HUES64 (cell line): Measurements from ENCODE around the gene ZNF554.
"Not testable (repeated sequence)": the region's sequence is repeated elsewhere in the genome, so short reads cannot be mapped to it uniquely, and the experiment has no call there.

ENCODE experiments used
- H3K27ac ChIP-seq: 2 replicates; pipeline ENCODE4 v1.7.0; 2013; ENCODE audit warnings: low read depth, low read length, inconsistent platforms
- H3K27me3 ChIP-seq: 2 replicates; pipeline ENCODE4 v1.6.1; 2013; ENCODE audit warnings: mild to moderate bottlenecking, low read length; ENCODE audit not compliant: insufficient read depth
- H3K36me3 ChIP-seq: 2 replicates; pipeline ENCODE4 v1.6.1; 2013; ENCODE audit warnings: mild to moderate bottlenecking, low read length; ENCODE audit not compliant: insufficient read depth
- H3K4me1 ChIP-seq: 2 replicates; pipeline ENCODE4 v1.6.1; 2013; ENCODE audit warnings: mild to moderate bottlenecking, low read length, moderate library complexity; ENCODE audit not compliant: insufficient read depth
- H3K4me3 ChIP-seq: 2 replicates; pipeline ENCODE4 v1.5.1; 2013; ENCODE audit warnings: mild to moderate bottlenecking, low read length, moderate library complexity
- H3K9ac ChIP-seq: 2 replicates; pipeline ENCODE4 v1.6.1; 2013; ENCODE audit warnings: mild to moderate bottlenecking, low read depth, low read length
- H3K9me3 ChIP-seq: 2 replicates; pipeline ENCODE4 v1.6.1; 2013; ENCODE audit warnings: low read depth, low read length; ENCODE audit not compliant: insufficient read depth
- WGBS: fragments of 150-250, 120-280 bp; methylation state at CpG from one replicate; pipeline ENCODE4 v1.1.7; 2013; ENCODE audit warnings: missing lambda C conversion rate; 5-methylcytosine and 5-hydroxymethylcytosine counted together

ZNF554 gene

DNA sequence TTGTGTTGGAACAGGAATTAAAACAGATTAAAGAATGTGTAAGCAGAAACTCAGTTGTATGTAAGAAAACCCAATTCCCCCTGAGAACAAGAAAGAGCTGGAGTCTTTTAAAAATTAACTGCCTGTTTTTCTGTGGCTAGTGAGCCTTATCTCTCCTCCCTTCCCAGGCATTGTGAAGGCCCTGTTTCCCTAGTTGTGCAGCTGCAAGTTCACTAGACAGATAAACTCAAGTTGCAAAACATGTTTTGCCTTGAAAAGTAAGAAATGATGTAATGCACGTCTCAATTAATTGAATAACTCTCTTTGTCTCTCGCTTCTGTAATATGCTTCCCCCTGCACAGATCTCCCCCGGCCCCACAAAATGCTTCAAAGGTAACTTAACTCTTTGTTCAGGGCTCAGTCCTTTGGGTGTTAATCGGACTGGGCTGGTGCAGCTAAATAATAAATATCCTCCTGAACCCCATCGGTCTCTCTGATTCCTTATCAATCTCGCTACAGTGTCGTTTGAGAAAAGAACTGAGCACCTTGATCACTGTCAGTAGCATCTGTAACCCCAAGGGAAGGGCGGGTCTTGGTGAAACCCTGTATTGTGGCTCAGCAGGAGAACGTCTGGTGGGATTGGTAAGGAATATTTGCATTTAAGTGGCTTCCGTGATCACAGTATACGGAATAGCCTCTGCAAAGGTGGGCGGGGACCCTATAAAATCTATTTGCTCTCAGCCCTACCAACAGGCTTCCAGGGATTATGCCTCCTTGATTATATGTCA is 45.8 kb downstream of the ZNF554 start:
- Histone ChIP-seq H3K36me3 (no peaks in the 10 kb centered on the region), H3K4me1 (no peaks in the 10 kb centered on the region), H3K27me3 (no peaks in the 10 kb centered on the region), H3K27ac (no peak overlapping the region), H3K9me3 (peaks cover 29% of the 10 kb centered on the region; the same call in 1 of the 2 replicates), H3K4me3 (no peak overlapping the region), H3K9ac (no peak overlapping the region)
- 83% methylated on average over 12 of the region's 12 CpGs for WGBS

DNA sequence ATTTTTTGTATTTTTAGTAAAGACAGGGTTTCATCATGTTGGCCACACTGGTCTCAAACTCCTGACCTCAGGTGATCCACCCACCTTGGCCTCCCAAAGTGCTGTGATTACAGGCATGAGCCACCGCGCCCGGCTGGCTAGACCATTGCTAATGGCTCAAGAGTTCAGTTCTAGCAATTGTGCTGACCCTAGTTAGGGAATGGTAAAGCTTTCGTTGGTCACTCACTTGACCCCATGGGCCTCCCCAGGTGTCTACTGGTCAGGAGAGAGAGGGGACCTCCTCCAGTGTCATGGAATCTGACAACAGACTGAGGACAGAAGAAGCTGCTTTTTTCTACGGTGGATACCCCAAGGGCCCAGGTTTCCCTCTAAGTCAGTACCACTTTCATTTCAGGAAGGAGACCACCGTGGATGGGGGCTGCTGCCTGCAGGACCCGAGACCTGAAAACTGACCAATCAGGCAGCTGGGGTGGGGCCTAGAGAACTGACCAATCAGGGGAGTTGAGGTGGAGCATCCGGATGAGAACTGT is 46.9 kb downstream of the ZNF554 start:
- 80% methylated on average over 8 of the region's 8 CpGs for WGBS
- Histone ChIP-seq H3K4me3 (no peak overlapping the region), H3K9me3 (peaks cover 32% of the 10 kb centered on the region; the same call in 1 of the 2 replicates), H3K4me1 (no peaks in the 10 kb centered on the region), H3K27ac (no peak overlapping the region), H3K36me3 (no peaks in the 10 kb centered on the region), H3K9ac (no peak overlapping the region), H3K27me3 (no peaks in the 10 kb centered on the region)

DNA sequence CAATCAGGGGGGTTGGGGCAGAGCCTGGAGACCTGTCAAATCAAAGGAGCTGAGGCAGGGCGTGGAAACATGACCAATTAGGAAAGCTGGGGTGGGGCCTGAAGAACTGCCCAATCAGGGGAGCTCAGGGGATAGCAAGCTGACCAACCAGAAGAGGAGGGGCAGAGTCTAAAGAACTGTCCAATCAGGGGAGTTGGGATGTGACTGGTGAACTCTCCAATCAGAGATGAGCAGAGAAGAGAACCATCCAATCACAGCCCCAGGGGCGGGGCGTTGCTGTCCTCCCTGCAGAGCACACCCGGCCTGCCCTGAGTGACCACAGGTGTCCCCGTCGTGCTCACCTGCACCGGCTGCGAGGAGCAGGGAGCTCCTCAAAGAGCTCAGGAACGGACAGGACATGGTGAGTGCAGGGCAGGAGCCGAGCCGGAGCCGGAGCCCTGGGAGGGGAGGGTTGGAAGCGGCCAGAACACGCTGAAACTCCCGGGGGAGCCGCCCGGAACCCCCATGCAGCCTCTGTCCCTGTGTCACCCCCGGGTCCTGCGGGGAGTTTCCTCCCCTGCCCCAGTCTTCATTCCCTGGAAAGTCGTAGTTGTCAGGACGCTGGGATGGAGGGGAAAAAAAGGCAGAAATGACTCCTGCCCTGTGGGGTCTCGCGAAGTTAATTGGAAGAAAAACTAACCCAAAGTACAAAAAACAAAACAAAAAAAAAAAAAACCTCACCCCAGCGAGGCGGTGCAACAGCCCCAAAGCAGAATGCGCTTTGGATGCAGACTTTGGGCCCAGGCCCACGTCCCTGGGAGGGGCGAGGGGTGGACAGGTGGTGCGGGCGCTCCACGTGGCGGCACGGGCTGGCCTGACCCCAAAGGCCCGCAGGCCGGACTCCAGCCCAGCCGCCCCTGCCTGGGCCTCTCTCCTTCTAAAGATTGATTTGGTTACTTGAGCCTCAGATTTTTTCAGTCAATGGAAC is 47.6 kb downstream of the ZNF554 start, which contains the start of gene ZNF556:
Gene ZNF556 (plus strand): TSS at position 311 of the 967 bp plus-strand sequence. CDS start 87 bp downstream, at position 398.
- Histone ChIP-seq H3K4me1 (no peaks in the 10 kb centered on the region), H3K27me3 (no peaks in the 10 kb centered on the region), H3K36me3 (no peaks in the 10 kb centered on the region), H3K4me3 (no peak within 1 kb of the TSS), H3K9me3 (peaks cover 32% of the 10 kb centered on the region), H3K9ac (no peak within 1 kb of the TSS), H3K27ac (no peak within 1 kb of the TSS)
- WGBS = 91% methylated on average over 35 of the region's 36 CpGs

DNA sequence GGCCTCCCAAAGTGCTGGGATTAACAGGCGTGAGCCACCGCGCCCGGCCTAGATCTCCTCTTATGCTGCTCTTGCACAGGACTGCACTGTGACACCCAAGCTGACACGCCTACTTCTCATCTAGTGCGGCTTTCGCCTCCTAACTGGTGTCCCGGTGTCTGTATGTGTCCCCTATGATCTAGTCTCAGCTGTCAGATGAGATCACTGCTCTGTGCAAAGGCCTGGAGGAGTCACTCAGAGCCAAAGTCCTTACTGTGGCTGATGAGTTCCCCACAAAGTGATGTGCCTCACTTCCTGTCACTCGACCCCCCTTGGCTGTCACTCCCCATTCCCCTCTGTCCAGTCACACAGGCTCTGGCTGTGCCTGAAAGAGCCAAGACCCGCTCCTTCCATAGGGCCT is 50.0 kb downstream of the ZNF554 start:
- 90% methylated on average over 10 of the region's 10 CpGs for WGBS
- H3K4me3 ChIP-seq = no peak overlapping the region

DNA sequence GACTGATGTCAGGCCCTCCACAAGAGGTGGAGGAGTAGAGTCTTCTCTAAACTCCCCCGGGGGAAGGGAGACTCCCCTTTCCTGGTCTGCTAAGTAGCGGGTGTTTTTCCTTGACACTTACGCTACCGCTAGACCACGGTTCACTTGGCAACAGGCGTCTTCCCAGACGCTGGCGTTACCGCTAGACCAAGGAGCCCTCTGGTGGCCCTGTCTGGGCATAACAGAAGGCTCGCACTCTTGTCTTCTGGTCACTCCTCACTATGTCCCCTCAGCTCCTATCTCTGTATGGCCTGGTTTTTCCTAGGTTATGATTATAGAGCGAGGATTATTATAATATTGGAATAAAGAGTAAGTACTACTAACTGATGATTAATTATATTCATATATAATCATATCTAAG is 52.5 kb downstream of the ZNF554 start:
- not testable (repeated sequence) for H3K9ac ChIP-seq, H3K27ac ChIP-seq, H3K4me3 ChIP-seq, H3K27me3 ChIP-seq, H3K4me1 ChIP-seq, H3K36me3 ChIP-seq
- WGBS = no CpG with 5 or more reads among the region's 11 CpGs
- H3K9me3 ChIP-seq = peaks cover 46% of the 10 kb centered on the region

More for the DNA sequence above, 50.0 kb downstream of the ZNF554 start:
- no peaks in the 10 kb centered on the region for H3K36me3 ChIP-seq
- H3K27me3 ChIP-seq = no peaks in the 10 kb centered on the region
- H3K27ac ChIP-seq = no peak overlapping the region
- peaks cover 35% of the 10 kb centered on the region for H3K9me3 ChIP-seq
- H3K4me1 ChIP-seq = no peaks in the 10 kb centered on the region
- H3K9ac ChIP-seq = no peak overlapping the region

DNA sequence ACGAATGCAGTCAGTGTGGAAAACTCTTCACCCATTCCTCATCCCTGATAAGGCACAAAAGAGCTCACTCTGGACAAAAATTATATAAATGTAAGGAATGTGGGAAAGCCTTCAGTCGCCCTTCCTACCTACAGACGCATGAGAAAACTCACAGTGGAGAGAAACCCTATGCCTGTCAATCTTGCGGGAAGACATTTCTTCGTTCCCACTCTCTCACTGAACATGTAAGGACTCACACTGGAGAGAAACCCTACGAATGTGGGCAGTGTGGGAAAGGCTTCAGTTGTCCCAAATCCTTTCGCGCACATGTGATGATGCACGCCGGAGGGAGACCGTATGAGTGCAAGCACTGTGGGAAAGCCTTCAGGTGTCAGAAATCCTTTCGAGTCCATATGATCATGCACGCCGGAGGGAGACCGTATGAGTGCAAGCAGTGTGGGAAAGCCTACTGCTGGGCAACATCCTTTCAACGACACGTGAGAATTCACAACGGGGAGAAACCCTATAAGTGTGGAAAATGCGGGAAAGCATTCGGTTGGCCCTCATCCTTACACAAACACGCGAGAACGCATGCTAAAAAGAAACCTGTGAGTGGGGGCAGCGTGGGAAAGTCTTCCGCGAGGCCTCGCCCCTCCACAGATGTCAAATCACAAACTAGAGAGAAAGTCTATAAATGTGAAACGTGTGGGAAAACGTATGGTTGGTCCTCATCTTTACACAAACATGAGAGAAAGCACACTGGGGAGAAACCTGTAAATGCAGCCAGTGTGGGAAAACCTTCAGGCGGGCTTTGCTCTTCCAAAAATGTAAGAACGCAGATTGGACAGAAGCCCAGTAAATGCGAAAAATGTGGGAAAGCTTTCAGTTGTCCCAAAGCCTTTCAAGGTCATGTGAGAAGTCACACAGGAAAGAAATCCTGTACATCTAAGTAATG is 58.0 kb downstream of the ZNF554 start:
- peaks cover 62% of the 10 kb centered on the region for H3K9me3 ChIP-seq
- no peaks in the 10 kb centered on the region for H3K36me3 ChIP-seq

DNA sequence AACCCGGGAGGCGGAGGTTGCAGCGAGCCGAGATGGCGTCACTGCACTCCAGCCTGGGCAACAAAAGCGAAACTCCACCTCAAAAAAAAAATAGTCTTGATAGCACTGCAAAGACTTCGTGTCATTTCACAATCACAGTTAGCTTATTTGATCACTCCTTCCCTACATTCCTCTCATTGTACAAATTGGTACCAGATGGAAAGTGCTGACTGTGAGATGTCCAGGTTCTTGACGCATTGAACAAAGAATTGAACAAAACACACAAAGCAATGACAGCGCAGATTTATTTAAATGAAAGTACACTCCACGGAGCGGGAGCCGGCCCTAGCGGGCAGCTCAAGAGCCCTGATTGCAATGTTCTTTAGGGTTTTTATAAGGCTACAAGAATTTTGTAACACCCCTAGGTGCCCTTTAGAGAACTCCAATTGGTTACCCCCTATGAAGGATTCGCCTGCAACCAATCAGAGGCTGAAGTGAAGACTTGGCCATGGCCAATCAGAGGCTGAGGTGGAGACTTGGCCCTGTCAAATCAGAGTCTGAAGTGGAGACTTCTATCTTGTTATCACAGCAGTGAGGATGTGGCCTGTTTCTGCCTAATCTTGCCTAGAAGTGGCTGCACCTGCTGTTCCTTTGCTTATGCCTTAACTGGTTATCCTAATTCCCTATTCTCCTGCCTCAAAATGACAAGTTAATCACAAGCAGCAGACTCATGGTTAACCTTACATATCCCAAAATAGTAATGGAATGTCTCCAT is 64.2 kb downstream of the ZNF554 start:
- H3K27ac ChIP-seq = no peak overlapping the region
- no peak overlapping the region for H3K9ac ChIP-seq
- H3K36me3 ChIP-seq = no peaks in the 10 kb centered on the region
- H3K9me3 ChIP-seq = peaks cover 24% of the 10 kb centered on the region
- no peak overlapping the region for H3K4me3 ChIP-seq
- 91% methylated on average over 14 of the region's 14 CpGs for WGBS
- H3K4me1 ChIP-seq = no peaks in the 10 kb centered on the region
- H3K27me3 ChIP-seq = no peaks in the 10 kb centered on the region

More for the DNA sequence above, 58.0 kb downstream of the ZNF554 start:
- no peaks in the 10 kb centered on the region for H3K4me1 ChIP-seq
- H3K9ac ChIP-seq = no peak overlapping the region
- 88% methylated on average over 32 of the region's 32 CpGs for WGBS
- H3K4me3 ChIP-seq = no peak overlapping the region
- no peaks in the 10 kb centered on the region for H3K27me3 ChIP-seq
- no peak overlapping the region for H3K27ac ChIP-seq

DNA sequence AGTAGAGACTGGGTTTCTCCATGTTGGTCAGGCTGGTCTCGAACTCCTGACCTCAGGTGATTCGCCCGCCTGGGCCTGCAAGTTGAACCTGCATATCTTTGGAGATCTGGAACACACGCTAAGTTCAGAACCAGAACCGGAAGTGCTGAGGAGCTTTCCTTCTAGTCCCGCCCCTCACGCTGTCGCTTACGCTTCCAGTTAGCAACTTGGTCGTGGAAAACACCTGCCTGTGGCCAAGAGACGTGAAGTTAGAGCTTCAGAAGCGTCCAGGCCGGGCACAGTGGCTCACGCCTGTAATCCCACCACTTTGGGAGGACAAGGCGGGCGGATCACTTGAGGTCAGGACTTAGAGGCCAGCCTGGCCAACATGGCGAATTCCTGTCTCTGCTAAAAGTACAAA is 66.1 kb downstream of the ZNF554 start:
- Histone ChIP-seq H3K4me3 (no peak overlapping the region), H3K9ac (no peak overlapping the region), H3K4me1 (no peaks in the 10 kb centered on the region), H3K36me3 (no peaks in the 10 kb centered on the region), H3K9me3 (0 out of 2 replicates have a peak, but pooled peaks cover 10% of the 10 kb centered on the region), H3K27me3 (no peaks in the 10 kb centered on the region), H3K27ac (no peak overlapping the region)
- 89% methylated on average over 17 of the region's 17 CpGs for WGBS
